GM18498 (cell line): ENCODE results near the gene PPP1R27.

Experiments
- ATAC-seq: cut with Tn5 transposase; IDR thresholded peaks from one replicate; pipeline ENCODE4 v1.9.1; 2021; ENCODE audit warnings: mild to moderate bottlenecking, moderate library complexity; ENCODE audit not compliant: unreplicated experiment

The PPP1R27 gene

DNA sequence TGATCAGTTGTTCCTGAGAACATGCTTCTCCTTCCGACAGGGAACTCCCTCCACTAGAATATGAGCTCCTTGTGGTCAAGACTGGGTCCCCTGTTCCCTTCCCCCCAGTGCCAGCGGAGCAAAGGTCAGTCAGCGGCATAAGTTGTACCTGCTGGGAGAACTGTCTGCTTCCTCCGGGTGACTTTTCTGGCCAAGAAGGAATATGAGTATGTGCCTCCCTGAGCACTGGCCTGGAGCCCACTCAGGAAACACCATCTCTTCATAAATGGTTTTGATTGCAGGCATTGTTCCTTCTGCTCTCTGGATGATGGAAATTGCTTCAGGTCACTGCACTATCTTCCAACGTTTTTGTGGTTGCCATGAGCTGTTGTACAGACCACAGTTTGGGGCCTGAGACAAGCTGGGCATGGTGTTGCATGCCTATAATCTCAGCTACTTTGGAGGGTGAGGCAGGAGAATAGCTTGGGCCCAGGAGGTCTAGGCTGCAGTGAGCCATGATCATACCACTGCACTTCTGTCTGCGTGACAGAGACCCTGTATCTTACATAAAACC lies 28.3 kb upstream of the PPP1R27 start:
- no peak for ATAC-seq

DNA sequence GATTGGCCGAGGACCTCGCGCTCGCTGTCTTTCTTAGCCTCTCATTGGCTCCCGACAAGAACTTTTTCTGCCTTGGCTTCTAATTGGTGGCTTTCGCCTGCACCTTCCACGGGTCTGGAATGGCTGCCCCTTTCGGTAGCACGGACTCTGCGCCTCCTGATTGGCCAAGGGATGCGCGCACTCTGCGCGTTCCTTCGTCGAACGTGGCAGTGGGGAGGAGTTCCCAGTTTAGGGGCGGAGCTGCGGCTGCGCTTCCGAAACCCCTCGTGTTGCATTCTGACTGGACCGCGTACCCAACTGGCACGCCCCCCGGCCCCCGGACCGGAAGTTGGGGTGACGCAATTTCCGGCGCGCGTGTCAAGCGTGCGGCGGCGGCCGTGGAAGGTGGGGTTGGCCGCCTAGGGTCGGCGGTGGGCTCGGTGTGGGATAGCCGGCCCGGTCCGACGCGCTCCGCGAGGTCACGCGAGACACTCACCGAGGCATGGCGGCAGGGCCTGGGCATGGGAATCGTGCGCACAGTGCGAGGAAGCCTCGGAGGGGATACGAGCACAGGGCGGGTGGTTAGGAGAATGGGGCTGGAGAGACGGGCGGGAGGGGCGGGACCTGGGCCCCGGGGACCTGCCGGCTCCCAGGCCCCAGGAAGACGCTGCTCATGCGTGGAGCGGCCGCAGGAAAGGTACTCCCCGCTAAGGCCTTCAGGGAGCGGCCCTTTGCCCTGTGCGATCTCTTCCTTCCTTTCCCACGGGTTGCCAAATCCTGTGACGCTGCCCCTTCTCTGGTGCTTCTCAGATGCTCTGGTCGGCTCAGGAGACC lies 26.1 kb upstream of the PPP1R27 start:
- peak; percentile 81 for ATAC-seq

DNA sequence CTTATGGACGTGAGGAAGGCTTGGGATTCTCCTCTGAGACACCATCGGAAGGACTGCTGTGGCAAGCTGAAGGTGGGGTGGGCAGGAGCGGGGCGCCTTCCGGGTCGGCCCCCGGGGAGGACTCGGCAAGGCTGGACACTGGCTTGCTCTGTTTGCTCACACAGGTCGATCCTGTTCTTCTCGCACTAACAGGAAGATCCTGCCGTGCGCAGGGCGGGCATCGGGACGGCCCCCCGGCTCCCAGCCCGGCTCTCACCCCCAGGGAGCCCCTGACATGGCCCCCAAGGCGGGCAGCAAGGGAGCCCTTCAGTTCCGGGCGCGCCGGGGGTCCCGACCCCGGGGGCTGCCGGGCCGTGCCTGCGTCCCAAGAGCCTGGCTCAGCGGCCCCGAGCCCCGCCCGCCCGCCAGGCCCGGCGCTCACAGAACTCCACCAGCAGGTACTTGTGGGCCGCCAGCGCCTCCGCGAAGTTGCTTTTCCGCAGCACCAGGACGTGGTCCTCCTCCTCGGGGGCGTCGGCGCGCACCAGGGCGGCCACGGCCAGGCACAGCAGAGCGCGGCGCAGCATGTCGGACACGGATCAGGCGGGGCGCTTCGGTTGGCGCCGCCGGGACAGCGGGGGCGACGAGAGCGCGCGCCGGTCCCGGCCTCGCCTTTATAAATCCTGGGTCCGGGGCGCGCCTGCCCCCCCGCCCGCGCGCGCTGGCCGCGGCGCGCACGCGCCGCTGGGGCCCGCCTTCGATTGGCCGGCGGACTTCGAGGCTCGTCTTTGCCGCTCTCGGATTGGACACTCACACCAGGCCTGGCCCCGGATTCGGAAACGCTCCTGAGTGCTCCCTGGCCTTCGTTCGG lies 25.3 kb upstream of the PPP1R27 start, which contains the start of gene P4HB:
TSS of gene P4HB (minus strand) at position 630 of the 850 bp plus-strand sequence. CDS start at position 566, 64 bp downstream.
- peak; percentile 7 for ATAC-seq

DNA sequence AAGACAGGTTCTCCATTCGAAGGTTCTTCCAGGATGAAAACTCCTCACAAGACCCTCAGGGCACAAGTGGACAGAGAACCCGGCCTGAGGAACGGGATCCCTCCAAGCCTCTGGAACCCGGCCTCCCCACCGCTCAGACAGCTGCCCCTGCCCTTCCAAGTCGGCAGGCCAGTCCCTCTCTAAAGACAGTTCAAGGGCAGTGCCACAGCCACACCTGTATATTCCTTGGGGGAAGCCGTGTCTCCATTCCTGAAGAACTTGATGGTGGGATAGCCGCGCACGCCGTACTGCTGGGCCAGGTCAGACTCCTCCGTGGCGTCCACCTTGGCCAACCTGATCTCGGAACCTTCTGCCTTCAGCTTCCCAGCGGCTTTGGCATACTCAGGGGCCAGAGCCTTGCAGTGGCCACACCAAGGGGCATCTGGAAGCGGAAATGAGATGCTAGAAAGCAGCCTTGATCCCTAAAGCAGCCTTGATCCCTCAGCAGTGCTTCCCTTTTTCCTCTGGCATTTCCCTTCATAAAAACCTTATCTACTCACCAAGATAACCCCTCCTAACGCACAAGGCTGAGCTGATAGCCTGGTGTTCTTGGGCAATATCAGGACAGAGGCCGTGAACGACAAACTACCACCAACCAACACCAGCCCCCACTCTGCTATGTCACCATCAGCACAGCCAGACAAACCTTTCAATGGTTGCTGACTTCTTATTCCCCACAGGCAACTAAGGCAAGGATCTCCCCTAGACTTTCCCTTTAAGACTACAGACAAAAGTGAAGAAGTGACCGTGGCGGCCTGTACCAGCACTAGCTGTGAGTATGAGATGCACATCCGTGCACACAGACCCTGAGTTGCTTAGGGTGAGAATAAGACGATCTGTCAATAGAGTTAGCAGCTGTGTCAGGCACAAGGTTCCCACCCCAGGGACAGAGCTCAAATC lies 24.4 kb upstream of the PPP1R27 start:
- ATAC-seq, result no peak

DNA sequence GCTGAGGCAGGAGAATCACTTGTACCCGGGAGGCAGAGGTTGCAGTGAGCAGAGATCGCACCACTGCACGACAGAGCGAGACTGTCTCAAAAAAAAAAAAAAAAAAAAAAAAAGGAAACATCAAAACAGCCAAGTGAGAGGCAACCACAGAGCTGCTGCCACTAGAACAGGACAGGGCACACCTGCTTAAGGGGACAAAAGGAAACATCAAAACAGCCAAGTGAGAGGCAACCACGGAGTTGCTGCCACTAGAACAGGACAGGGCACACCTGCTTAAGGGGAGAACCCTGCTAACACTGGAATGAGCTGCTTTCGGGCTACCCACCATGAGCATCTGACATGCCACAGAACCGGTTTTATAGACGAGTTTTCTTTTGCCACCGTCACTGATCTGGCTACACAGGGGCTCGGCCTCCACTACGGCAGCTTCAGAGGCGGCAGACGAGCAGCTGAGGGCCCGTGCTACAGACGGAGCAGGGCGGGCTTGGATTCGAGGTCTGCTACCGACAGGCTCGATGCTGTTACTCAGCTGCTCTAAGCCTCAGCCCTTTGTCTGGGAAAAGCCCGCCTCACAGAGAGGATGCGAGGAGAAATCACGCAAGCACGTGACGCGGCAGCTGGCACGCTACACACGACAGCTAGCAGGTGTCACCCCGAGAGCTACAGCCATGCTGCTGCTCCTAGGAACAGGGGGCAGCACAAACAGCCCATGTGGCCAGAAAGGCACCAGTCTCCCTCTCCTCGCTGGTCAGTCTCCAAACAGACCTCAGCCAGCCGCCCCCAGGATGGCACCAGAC lies 23.5 kb upstream of the PPP1R27 start:
- no peak for ATAC-seq

DNA sequence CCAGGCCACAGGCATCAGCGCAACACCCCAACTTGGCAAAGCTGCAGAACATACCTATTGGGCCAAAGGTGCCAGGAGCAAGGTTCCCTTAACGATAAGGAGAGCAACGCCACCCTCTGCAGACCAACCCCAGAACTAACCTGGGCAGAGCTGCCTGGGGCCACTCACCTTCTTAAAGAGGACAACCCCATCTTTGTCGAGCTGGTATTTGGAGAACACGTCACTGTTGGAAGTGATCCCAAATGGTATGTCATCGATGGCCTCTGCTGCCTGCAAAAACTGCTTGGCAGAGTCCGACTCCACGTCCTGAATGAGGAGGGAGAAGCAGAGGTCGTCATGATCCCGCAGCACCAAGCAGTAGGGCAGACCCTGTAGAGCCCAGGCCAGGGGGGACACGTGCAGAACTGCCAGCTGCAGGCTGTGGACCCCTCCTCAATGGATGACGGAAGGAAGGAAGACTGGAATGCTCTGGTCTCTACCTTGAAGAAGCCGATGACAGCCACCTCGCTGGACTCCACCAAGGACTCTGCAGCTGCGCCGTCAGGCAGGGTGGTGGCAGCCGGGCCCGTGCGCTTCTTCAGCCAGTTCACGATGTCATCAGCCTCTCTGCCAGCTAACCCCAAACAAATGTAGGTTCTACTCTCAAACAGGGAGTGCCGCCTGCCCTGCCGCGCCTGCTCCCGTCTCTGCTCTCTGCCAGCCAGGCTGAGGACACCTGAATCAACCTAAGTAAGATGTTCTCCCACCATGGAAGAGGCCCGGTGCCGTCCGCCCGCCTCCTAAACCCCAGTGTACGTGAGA lies 20.3 kb upstream of the PPP1R27 start:
- ATAC-seq, result no peak

DNA sequence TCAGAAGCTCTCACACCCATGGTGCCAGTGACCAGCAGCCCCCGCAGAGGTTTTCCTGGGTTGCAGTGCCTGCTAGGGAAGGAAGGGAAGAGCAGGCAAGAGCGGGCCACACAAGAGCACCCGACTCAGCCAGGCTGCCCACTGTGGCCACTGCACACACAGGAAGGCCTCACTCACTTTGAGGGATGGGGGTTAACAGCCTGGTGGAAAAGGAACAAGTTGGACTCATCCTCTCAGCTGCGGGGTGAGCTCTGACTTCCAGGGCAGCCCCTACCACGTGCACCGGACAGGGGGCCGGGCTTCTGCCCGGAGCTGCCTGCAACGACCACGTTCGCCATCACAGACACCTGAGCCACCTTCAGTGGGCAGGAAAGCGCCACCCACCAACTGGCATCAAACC lies 17.4 kb upstream of the PPP1R27 start:
- no peak for ATAC-seq

DNA sequence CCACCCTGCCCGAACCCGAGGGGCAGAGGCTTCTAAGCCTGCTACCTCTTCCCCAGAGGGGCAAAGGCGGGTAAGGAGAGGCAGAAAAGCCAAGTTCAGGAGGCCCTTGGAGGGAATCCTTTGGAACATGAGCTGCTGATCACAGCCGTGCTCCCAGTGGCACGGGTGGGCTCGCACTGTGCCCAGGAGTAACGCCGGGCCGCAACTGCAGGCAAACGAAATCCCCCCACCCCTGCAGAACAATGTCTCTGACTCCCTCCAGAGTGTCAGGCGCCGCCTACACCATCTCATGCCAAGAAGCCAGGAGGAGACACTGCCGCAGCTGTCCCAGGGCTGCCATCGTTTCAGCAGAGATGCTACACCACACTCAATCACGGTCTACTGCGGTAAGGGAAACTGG lies 16.6 kb upstream of the PPP1R27 start:
- no peak for ATAC-seq

DNA sequence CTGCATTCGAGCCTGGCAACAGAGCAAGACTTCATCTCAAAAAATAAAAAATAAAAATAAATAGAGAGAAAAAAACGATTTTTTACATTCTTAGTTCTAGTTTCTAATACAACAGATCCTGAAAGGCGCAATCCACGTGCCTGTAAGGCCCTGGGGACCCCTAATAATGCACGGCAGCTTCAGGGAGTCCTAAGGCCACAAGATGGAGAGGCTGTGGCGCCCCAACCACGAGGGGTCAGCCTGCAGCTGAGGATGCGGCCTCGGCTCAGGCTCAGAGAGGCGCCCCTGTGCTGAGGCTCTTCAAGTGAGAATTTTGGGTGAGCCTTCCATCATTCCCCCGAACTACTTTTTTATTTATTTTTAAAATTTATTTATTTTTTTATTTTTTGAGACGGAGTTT lies 14.6 kb upstream of the PPP1R27 start:
- no peak for ATAC-seq

DNA sequence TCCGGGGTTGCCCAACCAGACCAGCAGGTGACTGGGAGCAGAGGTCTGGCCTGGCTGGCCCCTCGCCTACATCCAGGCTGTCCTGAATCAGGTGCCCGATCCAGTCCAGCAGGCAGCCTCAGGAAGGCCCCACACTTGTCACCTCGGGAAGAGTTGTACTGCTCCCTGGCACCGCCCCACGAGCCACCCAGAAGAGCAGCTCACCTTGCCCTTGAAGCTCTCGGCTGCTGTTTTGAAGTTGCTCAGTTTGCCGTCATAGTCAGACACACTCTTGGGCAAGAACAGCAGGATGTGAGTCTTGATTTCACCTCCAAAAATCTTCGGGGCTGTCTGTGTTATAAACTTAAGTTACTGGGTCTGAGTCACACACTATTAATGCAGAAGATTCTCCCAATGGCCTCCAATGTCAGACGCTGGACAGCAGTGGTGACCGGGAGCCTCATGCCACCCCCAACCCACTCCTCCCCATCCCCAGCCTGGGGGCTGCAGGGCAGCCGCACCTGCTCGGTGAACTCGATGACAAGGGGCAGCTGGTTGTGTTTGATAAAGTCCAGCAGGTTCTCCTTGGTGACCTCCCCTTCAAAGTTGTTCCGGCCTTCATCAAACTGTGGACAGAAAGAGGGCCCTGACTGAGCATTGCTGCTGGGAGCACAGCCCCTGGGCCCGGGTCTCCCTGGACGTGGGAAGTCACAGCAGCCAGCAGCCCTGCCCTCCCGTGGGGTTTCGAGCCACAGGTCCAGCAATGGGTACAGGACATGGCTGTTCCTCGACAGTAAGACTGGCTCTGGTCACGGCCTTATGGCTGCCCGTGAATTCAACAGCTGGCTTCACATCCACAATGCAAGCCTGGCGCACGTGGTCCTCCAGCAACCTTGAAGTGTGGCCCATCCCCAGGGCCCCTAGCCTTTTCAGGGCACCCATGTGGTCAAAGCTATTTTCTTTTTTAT lies 12.2 kb upstream of the PPP1R27 start:
- no peak for ATAC-seq

DNA sequence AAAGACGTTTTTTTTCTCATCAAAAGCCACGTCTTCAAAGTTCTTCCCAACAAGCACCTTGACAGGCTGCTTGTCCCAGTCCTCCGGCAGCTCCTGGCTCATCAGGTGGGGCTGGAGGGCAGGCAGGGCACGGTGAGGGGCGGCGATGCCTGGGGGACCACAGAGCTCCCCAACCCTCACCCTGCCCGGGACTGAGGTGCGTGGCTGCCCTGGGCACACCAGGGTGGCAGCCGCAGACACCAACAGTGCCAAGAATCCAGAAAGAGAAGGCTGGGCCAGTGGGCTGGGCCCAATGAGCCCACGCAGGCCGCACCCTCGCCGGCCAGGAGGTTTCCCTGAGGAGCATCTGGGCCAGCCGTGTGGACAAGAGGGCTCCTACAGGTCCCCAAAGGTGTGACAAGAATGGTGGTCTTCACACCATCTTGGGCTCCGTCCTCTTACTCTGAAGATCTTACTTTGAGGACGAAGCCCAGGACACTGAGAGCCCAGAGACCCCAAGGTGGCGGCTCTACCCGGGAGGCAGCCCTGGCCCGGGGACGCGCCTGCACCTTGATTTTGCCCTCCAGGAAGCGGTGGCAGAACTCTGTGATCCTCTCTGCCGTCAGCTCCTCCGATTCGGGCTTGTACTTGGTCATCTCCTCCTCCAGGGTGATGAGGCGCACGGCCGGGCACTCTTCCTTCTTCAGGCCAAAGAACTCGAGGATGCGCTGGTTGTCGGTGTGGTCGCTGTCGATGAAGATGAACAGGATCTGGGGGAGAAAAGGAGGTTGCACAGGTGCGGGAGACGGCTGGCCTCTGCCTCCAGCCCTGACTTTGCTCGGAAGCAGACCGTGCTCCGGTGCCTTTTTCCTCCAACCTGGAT lies 11.3 kb upstream of the PPP1R27 start:
- ATAC-seq, result no peak

DNA sequence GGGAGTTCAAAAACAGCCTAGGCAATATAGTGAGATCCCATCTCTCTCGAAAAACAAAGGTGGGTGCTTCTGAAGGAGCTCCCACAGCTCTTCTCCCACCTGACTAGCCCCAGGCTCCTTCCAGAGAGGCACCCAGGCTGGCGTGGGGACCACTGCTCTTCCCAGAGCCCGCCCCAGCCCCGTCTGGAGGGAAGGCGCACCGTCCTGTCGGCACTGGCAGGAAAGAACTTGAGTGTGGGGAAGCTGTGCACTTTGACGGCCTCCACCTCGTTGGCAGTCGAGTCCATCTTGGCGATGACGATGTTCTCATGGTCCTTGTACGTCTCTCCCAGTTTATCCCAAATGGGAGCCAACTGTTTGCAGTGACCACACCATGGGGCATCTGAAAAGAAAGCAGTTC lies 10.5 kb upstream of the PPP1R27 start:
- no peak for ATAC-seq

DNA sequence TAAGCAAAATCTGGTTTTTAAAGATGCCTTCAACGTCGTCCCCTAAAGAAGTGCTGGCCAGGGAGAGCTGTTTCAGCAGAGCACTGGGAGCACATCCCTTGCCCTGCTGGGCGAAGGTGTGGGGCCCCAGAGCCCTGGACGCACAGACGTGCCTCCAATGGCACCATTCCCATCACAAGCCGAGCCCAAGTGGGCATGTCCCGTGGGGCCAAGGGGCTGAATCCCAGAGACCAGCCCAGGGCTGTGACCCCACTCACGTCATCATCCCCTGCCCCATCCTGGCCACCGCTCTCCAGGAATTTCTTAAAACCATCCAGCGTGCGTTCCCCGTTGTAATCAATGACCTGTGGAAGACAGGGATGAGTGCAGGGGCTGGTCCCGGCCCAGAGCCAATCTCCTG lies 10.0 kb upstream of the PPP1R27 start:
- no peak for ATAC-seq

DNA sequence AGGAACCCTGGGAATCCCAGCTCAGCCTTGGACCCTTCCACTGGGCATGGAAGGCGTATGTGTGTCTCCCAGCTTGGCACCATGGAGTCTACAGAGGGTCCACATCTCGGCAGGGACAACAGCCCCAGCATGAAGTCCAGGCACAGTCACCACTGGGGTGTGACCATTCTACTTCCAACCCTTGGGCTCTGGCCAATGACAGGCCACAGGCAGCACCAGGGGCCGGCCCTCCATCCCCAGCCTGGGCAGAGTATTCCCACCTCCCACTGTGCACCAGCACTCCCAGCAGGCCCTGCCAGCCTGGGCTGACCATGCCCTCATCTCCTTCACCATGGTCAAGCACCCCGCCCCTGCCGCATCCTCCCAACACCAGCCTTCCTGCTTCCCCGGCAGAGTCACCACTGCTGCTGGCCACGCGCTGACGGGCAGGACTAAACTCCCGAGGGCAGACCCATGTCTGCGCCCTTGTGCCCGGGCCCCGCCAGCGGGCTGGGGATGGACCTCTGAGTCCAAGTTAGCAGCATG lies 9.5 kb upstream of the PPP1R27 start:
- no peak for ATAC-seq

DNA sequence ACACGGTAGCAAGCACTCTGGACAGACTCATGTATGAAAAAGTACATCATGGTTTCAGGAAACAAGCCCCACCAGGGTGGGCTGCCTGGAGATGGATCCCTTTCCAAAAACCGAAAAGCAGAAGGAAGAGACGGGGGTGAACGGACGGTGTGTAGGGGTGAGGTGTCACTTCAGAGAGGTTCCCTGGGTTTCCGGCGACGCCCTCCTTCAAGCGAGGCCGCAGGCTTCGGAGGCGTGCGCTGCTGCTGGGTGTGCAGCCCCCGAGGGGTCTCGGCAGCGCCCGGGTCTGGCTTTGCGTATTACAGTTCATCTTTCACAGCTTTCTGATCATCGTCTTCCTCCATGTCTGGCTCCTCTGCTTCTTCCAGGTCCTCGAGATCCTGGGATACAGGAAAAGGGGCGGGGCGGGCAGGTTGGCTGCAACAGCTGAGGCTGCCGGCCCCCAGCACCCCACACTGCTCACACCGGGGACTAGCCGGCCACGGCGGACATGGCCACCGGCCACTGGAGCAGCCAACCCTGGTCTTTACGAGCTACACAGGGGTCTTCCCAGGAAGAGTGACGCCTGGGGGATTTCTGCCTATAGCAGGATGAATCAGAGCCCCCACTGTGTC lies 9.0 kb upstream of the PPP1R27 start:
- ATAC-seq, result no peak
